B cell (primary cell): Measurements from ENCODE around the gene YARS2. TPM values are rescaled to one million over a fixed set of nuclear protein-coding genes. Genes with fewer than 3 reads are reported as not detected.

Experiments used
- ATAC-seq: fragments of 200-7000 bp; cut with Tn5 transposase; one replicate; pipeline ENCODE4 v1.10.0; 2021; ENCODE audit warnings: low read depth, mild to moderate bottlenecking, moderate number of reproducible peaks, moderate library complexity
- CTCF ChIA-PET: fragments of 350-600 bp; sonication (Branson Sonifier 250); formaldehyde crosslinking; loops from one replicate; lab custom pipeline; 2021; ENCODE audit warnings: antibody characterized with exemption, inconsistent platforms; lab: Charles Lee
- POLR2A ChIA-PET: fragments of 350-600 bp; sonication (Branson Sonifier 250); formaldehyde crosslinking; loops from one replicate; lab custom pipeline; 2021; ENCODE audit warnings: antibody characterized with exemption; lab: Charles Lee
- DNase-seq: peaks from one replicate; pipeline ENCODE4 v3.0.0; 2013
- H2AFZ ChIP-seq: 2 replicates; pipeline ENCODE4 v1.6.1; 2012; ENCODE audit warnings: mild to moderate bottlenecking, low read depth, low read length; ENCODE audit not compliant: insufficient read depth, poor library complexity, severe bottlenecking
- H3K27ac ChIP-seq, 2 donors: 1 replicate in 1 of 2; 2 replicates in 1 of 2; pipeline ENCODE4 v1.5.1; 2012 to 2013; ENCODE audit warnings: low read length in 2 of 2, mild to moderate bottlenecking in 2 of 2, moderate library complexity in 1 of 2
- H3K27me3 ChIP-seq, 4 experiments: fragments of 200-600 bp in 1 of 4; sonication (generic) in 1 of 4; replicated peaks in 1 of 4; 1 replicate in 2 of 4; 2 replicates in 2 of 4; pipeline versions ENCODE4 v1.6.1 to v1.7.0; 2013 to 2016; ENCODE audit warnings: low read length in 3 of 4, mild to moderate bottlenecking in 2 of 4, mixed read lengths in 1 of 4, moderate library complexity in 1 of 4; ENCODE audit not compliant: insufficient read depth in 4 of 4, control insufficient read depth in 3 of 4; ENCODE audit errors: control extremely low read depth in 1 of 4
- H3K36me3 ChIP-seq, 2 experiments: replicated peaks in 1 of 2; 1 replicate in 1 of 2; 2 replicates in 1 of 2; pipeline versions ENCODE4 v1.6.1 to v1.7.1; 2013; ENCODE audit warnings: low read length in 1 of 2; ENCODE audit not compliant: insufficient read depth in 2 of 2, control insufficient read depth in 1 of 2; ENCODE audit errors: control extremely low read depth in 1 of 2, extremely low read depth in 1 of 2
- H3K4me1 ChIP-seq, 2 donors: fragments of 200-600 bp in 1 of 2; sonication (generic) in 1 of 2; 1 replicate in 1 of 2; 2 replicates in 1 of 2; pipeline versions ENCODE4 v1.5.1 to v1.6.1; 2013 to 2017; ENCODE audit warnings: low read length in 2 of 2; ENCODE audit not compliant: control insufficient read depth in 2 of 2, insufficient read depth in 2 of 2
- H3K4me2 ChIP-seq: replicated peaks from 2 replicates; pipeline ENCODE3; 2012; ENCODE audit warnings: mild to moderate bottlenecking, low read depth, low read length; ENCODE audit not compliant: poor library complexity, severe bottlenecking
- H3K4me3 ChIP-seq, 5 experiments: fragments of 200-600 bp in 1 of 5; sonication (generic) in 1 of 5; 1 replicate in 3 of 5; 2 replicates in 2 of 5; pipeline versions ENCODE4 v1.5.1 to v1.7.0; 2011 to 2016; ENCODE audit warnings: low read length in 4 of 5, mild to moderate bottlenecking in 4 of 5, low read depth in 2 of 5, control low read depth in 1 of 5, moderate library complexity in 1 of 5; ENCODE audit not compliant: insufficient read depth in 1 of 5; ENCODE audit errors: control extremely low read depth in 1 of 5, extremely low read depth in 1 of 5
- H3K79me2 ChIP-seq: fragments of 200-600 bp; sonication (generic); one replicate; pipeline ENCODE4 v1.6.0; 2016; ENCODE audit warnings: low read length; ENCODE audit not compliant: control insufficient read depth, insufficient read depth
- H3K9ac ChIP-seq: fragments of 200-600 bp; sonication (generic); 2 replicates; pipeline ENCODE4 v1.6.1; 2017; ENCODE audit warnings: mild to moderate bottlenecking, low read length, moderate library complexity
- H3K9me3 ChIP-seq, 3 donors: one replicate each; pipeline versions ENCODE4 v1.6.1 to v1.7.1; 2013; ENCODE audit warnings: low read length in 2 of 3; ENCODE audit not compliant: control insufficient read depth in 2 of 3, insufficient read depth in 1 of 3; ENCODE audit errors: control extremely low read depth in 1 of 3
- H4K20me1 ChIP-seq: 2 replicates; pipeline ENCODE4 v1.6.0; 2012; ENCODE audit warnings: mild to moderate bottlenecking, low read length; ENCODE audit not compliant: insufficient read depth, control insufficient read depth, poor library complexity, severe bottlenecking
- H3K27ac Mint-ChIP-seq: one replicate; pipeline ENCODE4 v1.8.0; 2021; ENCODE audit warnings: mixed read lengths
- H3K27me3 Mint-ChIP-seq: one replicate; pipeline ENCODE4 v1.8.0; 2021; ENCODE audit warnings: mixed read lengths
- H3K4me1 Mint-ChIP-seq: one replicate; pipeline ENCODE4 v1.8.0; 2021; ENCODE audit warnings: mixed read lengths
- H3K4me3 Mint-ChIP-seq: one replicate; pipeline ENCODE4 v1.8.0; 2021; ENCODE audit warnings: mixed read lengths
- H3K9me3 Mint-ChIP-seq: one replicate; pipeline ENCODE4 v1.8.0; 2022; ENCODE audit warnings: mixed read lengths; ENCODE audit not compliant: insufficient read depth
- CTCF ChIP-seq: fragments of 200-600 bp; IDR thresholded peaks from one replicate; pipeline ENCODE4 v1.8.0; 2022; ENCODE audit warnings: antibody characterized with exemption, mild to moderate bottlenecking
- EZH2 ChIP-seq: IDR thresholded peaks from 2 replicates; pipeline ENCODE4 v1.6.1; 2012; ENCODE audit warnings: borderline replicate concordance, low read depth, mild to moderate bottlenecking, moderate library complexity, low read length; ENCODE audit not compliant: insufficient read depth, poor library complexity, severe bottlenecking
- WGBS: methylation state at CpG from one replicate; pipeline ENCODE4 v1.1.5; 2013; ENCODE audit warnings: missing lambda C conversion rate; ENCODE audit not compliant: insufficient coverage; 5-methylcytosine and 5-hydroxymethylcytosine counted together
- intact Hi-C: fragments of 100-400 bp; cut with micrococcal nuclease; formaldehyde crosslinking; loops from one replicate; pipeline ENCODE4 v1.10.0; 2022
- polyA plus RNA-seq: library from polyadenylated mRNA; depleted of rRNA; stranded (reverse); fragments of >200 nt; gene quantifications from 2 replicates; pipeline ENCODE4 v1.2.3, GENCODE V29; 2012
- total RNA-seq, 2 donors: library from RNA; stranded (reverse); fragments of 120-200 nt in 1 of 2; gene quantifications; 1 replicate in 1 of 2; 2 replicates in 1 of 2; pipeline versions ENCODE4 v1.2.3 to v1.2.4, GENCODE V29; 2013 to 2022

The YARS2 gene
- total and polyA plus RNA-seq, 2 donors (not counting 1 experiment from before 2014, with no cell fraction given), result 14.6 to 18.8 TPM

GRCh38 chr12:32708926-32709325 lies 46.8 kb downstream of the YARS2 start:
- no peaks in the 10 kb centered on the region for H3K27me3 ChIP-seq
- no CpG with 5 or more reads among the region's 2 CpGs for WGBS
- intact Hi-C loops, result no loop called here
- Mint-ChIP-seq H3K9me3 (no peaks in the 10 kb centered on the region), H3K4me3 (no peak overlapping the region), H3K27ac (no peak overlapping the region), H3K27me3 (no peaks in the 10 kb centered on the region), H3K4me1 (no peaks in the 10 kb centered on the region)
- no peak overlapping the region for H3K4me3 ChIP-seq
- H3K36me3 ChIP-seq, result peaks cover 7 to 39% of the 10 kb centered on the region in 2 experiments
- no peak for DNase-seq
- no peak overlapping the region for H3K27ac ChIP-seq
- H3K9ac ChIP-seq, result no peak overlapping the region
- no peaks in the 10 kb centered on the region for H3K4me1 ChIP-seq
- no peaks in the 10 kb centered on the region for H3K9me3 ChIP-seq
- TF ChIP-seq CTCF (no peak), EZH2 (no peak)
- no peak for ATAC-seq
- no peaks in the 10 kb centered on the region for H4K20me1 ChIP-seq
- H3K4me2 ChIP-seq, result no peak overlapping the region
- CTCF ChIA-PET, result interaction anchor here (1.0 to 2.7 kb wide), 2 partner anchors 47 to 253 kb away, joined by 3 to 11 read pairs; partner anchors contain the start of gene YARS2
- POLR2A ChIA-PET, result no interaction called here
- no peak overlapping the region for H2AFZ ChIP-seq
- H3K79me2 ChIP-seq, result no peaks in the 10 kb centered on the region

GRCh38 chr12:32706335-32707024 lies 49.2 kb downstream of the YARS2 start:
- Histone ChIP-seq H3K36me3 (peaks cover 4 to 28% of the 10 kb centered on the region in 2 experiments), H2AFZ (no peak overlapping the region), H3K4me1 (no peaks in the 10 kb centered on the region), H3K79me2 (no peaks in the 10 kb centered on the region), H3K27me3 (no peaks in the 10 kb centered on the region), H3K4me2 (no peak overlapping the region), H3K9ac (no peak overlapping the region), H4K20me1 (no peaks in the 10 kb centered on the region), H3K4me3 (no peak overlapping the region), H3K27ac (no peak overlapping the region), H3K9me3 (no peaks in the 10 kb centered on the region)
- DNase-seq (no peak), ATAC-seq (no peak)
- no peaks in the 10 kb centered on the region for H3K9me3 Mint-ChIP-seq
- ChIA-PET CTCF (interaction anchor here (0.9 to 1.1 kb wide), 2 partner anchors 49 to 572 kb away, joined by 3 read pairs; partner anchors contain the start of gene YARS2), POLR2A (no interaction called here)
- no peak overlapping the region for H3K27ac Mint-ChIP-seq
- no peak for TF ChIP-seq CTCF
- no peak for TF ChIP-seq EZH2
- no peaks in the 10 kb centered on the region for H3K27me3 Mint-ChIP-seq
- H3K4me3 Mint-ChIP-seq, result no peak overlapping the region
- no peaks in the 10 kb centered on the region for H3K4me1 Mint-ChIP-seq
- intact Hi-C loops, result no loop called here
- no CpG with 5 or more reads among the region's 2 CpGs for WGBS
